GM19193 (cell line): ENCODE measurements around the gene DEFB129.

Experiments
- POLR2A ChIP-seq: IDR thresholded peaks from 4 replicates; pipeline ENCODE4 v1.6.1; 2011; ENCODE audit not compliant: insufficient read depth, insufficient read length; ENCODE audit errors: extremely low read depth

DEFB129 gene

GRCh38 chr20:235891-236290 lies 8.8 kb downstream of the DEFB129 start:
- no peak for TF ChIP-seq POLR2A

- TF ChIP-seq POLR2A, result no peak
These were observed 10.4 kb downstream of the DEFB129 start for GRCh38 chr20:237489-237888.

- TF ChIP-seq POLR2A, result no peak
These were observed 10.9 kb downstream of the DEFB129 start for GRCh38 chr20:237929-238328.

- no peak for TF ChIP-seq POLR2A
These were observed 15.8 kb downstream of the DEFB129 start for GRCh38 chr20:242905-243304.

GRCh38 chr20:251354-251753 lies 24.3 kb downstream of the DEFB129 start:
- TF ChIP-seq POLR2A, result no peak

- no peak for TF ChIP-seq POLR2A
These were observed 25.7 kb downstream of the DEFB129 start for GRCh38 chr20:252801-253200.

GRCh38 chr20:257419-257818 lies 30.4 kb downstream of the DEFB129 start, which contains the start of gene DEFB132:
TSS of gene DEFB132 (plus strand) at chr20:257724. CDS start at chr20:257779, 55 bp downstream.
- TF ChIP-seq POLR2A, result no peak

GRCh38 chr20:258269-258858 lies 31.3 kb downstream of the DEFB129 start:
- TF ChIP-seq POLR2A, result no peak

- TF ChIP-seq POLR2A, result no peak
These were observed 31.9 kb downstream of the DEFB129 start for GRCh38 chr20:258963-259362.

- no peak for TF ChIP-seq POLR2A
These were observed 32.9 kb downstream of the DEFB129 start for GRCh38 chr20:259981-260380.

- TF ChIP-seq POLR2A, result no peak
These were observed 36.6 kb downstream of the DEFB129 start for GRCh38 chr20:263701-264100.

GRCh38 chr20:266596-267562 lies 39.8 kb downstream of the DEFB129 start:
- TF ChIP-seq POLR2A, result peak; percentile 60

GRCh38 chr20:270517-270916 lies 43.5 kb downstream of the DEFB129 start:
- no peak for TF ChIP-seq POLR2A

- TF ChIP-seq POLR2A, result no peak
These were observed 44.0 kb downstream of the DEFB129 start for GRCh38 chr20:271069-271468.

- no peak for TF ChIP-seq POLR2A
These were observed 44.5 kb downstream of the DEFB129 start for GRCh38 chr20:271528-271927.

- TF ChIP-seq POLR2A, result no peak
These were observed 45.7 kb downstream of the DEFB129 start for GRCh38 chr20:272718-273117.
